H9 (cell line): Measurements from ENCODE around the gene CERS6. TPM values are rescaled to one million over a fixed set of nuclear protein-coding genes. Genes with fewer than 3 reads are reported as not detected.

Experiments
- DNase-seq: peaks from one replicate; pipeline ENCODE4 v3.0.0-alpha.2; 2017
- H2AFZ ChIP-seq: one replicate; pipeline ENCODE4 v1.6.1; 2013; ENCODE audit warnings: mild to moderate bottlenecking, low read length, control low read depth, moderate library complexity
- H2AK5ac ChIP-seq: 2 replicates; pipeline ENCODE4 v1.6.1; 2013; ENCODE audit warnings: low read length, control low read depth, mixed read lengths; ENCODE audit not compliant: insufficient read length
- H2BK120ac ChIP-seq: one replicate; pipeline ENCODE4 v1.6.1; 2013; ENCODE audit warnings: low read depth, mild to moderate bottlenecking, low read length, control low read depth, inconsistent platforms; ENCODE audit not compliant: poor library complexity, severe bottlenecking
- H2BK12ac ChIP-seq: 2 replicates; pipeline ENCODE4 v1.6.1; 2013; ENCODE audit warnings: low read length, control low read depth, mixed read lengths, low read depth; ENCODE audit not compliant: insufficient read length
- H2BK15ac ChIP-seq: 2 replicates; pipeline ENCODE4 v1.6.1; 2013; ENCODE audit warnings: low read depth, low read length, control low read depth
- H2BK20ac ChIP-seq: one replicate; pipeline ENCODE4 v1.6.1; 2013; ENCODE audit warnings: low read depth, mild to moderate bottlenecking, low read length, control low read depth, inconsistent platforms; ENCODE audit not compliant: poor library complexity, severe bottlenecking
- H2BK5ac ChIP-seq: 2 replicates; pipeline ENCODE4 v1.6.1; 2013; ENCODE audit warnings: low read length, control low read depth, mixed read lengths; ENCODE audit not compliant: insufficient read length
- H3K14ac ChIP-seq: 2 replicates; pipeline ENCODE4 v1.6.1; 2013; ENCODE audit warnings: low read length, control low read depth; ENCODE audit not compliant: insufficient read depth
- H3K18ac ChIP-seq: 2 replicates; pipeline ENCODE4 v1.6.1; 2013; ENCODE audit warnings: low read depth, mild to moderate bottlenecking, mixed read lengths, low read length, control low read depth; ENCODE audit not compliant: insufficient read length
- H3K23ac ChIP-seq: 2 replicates; pipeline ENCODE4 v1.6.1; 2013; ENCODE audit warnings: low read length, control low read depth, mixed read lengths, low read depth; ENCODE audit not compliant: insufficient read length
- H3K23me2 ChIP-seq: 2 replicates; pipeline ENCODE4 v1.6.1; 2013; ENCODE audit warnings: low read depth, mild to moderate bottlenecking, mixed read lengths, low read length, control low read depth; ENCODE audit not compliant: insufficient read length, poor library complexity, severe bottlenecking
- H3K27ac ChIP-seq: 2 replicates; pipeline ENCODE4 v1.5.1; 2013; ENCODE audit warnings: low read length, control low read depth, mixed read lengths, low read depth; ENCODE audit not compliant: insufficient read length
- H3K27me3 ChIP-seq: 2 replicates; pipeline ENCODE4 v1.6.1; 2013; ENCODE audit warnings: low read length, control low read depth, inconsistent platforms; ENCODE audit not compliant: insufficient read depth
- H3K4ac ChIP-seq: 2 replicates; pipeline ENCODE4 v1.6.1; 2013; ENCODE audit warnings: low read depth, mild to moderate bottlenecking, control low read depth, inconsistent platforms, low read length, moderate library complexity
- H3K4me1 ChIP-seq: 2 replicates; pipeline ENCODE4 v1.6.1; 2013; ENCODE audit warnings: low read length, control low read depth, inconsistent platforms; ENCODE audit not compliant: insufficient read depth
- H3K4me2 ChIP-seq: 2 replicates; pipeline ENCODE4 v1.6.1; 2013; ENCODE audit warnings: low read length, control low read depth, mixed read lengths; ENCODE audit not compliant: insufficient read length, insufficient read depth
- H3K56ac ChIP-seq: 2 replicates; pipeline ENCODE4 v1.6.1; 2013; ENCODE audit warnings: low read depth, mild to moderate bottlenecking, mixed read lengths, low read length, control low read depth; ENCODE audit not compliant: insufficient read length
- H3K79me1 ChIP-seq: 2 replicates; pipeline ENCODE4 v1.6.1; 2013; ENCODE audit warnings: low read depth, mild to moderate bottlenecking, moderate library complexity, low read length, control low read depth, inconsistent platforms; ENCODE audit not compliant: insufficient read depth, poor library complexity, severe bottlenecking
- H3K79me2 ChIP-seq: 2 replicates; pipeline ENCODE4 v1.6.1; 2013; ENCODE audit warnings: low read length, control low read depth, inconsistent platforms; ENCODE audit not compliant: insufficient read depth
- H3K9ac ChIP-seq: 2 replicates; pipeline ENCODE4 v1.6.1; 2013; ENCODE audit warnings: low read length, control low read depth, mixed read lengths; ENCODE audit not compliant: insufficient read length; ENCODE audit errors: extremely low read depth
- H3K9me3 ChIP-seq: one replicate; pipeline ENCODE4 v1.6.1; 2013; ENCODE audit warnings: low read depth, low read length, inconsistent platforms; ENCODE audit not compliant: control insufficient read depth
- H3T11ph ChIP-seq: one replicate; pipeline ENCODE4 v1.6.1; 2013; ENCODE audit warnings: mild to moderate bottlenecking, low read length, control low read depth, inconsistent platforms
- H4K20me1 ChIP-seq: one replicate; pipeline ENCODE4 v1.6.1; 2013; ENCODE audit not compliant: control insufficient read depth, insufficient read length, insufficient read depth
- H4K5ac ChIP-seq: 2 replicates; pipeline ENCODE4 v1.6.1; 2013; ENCODE audit warnings: low read depth, mild to moderate bottlenecking, mixed read lengths, low read length, control low read depth; ENCODE audit not compliant: insufficient read length
- H4K8ac ChIP-seq: replicated peaks from 2 replicates; pipeline ENCODE4 v1.6.1; 2013; ENCODE audit warnings: low read length, control low read depth, mixed read lengths, low read depth; ENCODE audit not compliant: insufficient read length
- H4K91ac ChIP-seq: 2 replicates; pipeline ENCODE4 v1.6.1; 2013; ENCODE audit warnings: low read depth, mild to moderate bottlenecking, moderate library complexity, mixed read lengths, low read length, control low read depth; ENCODE audit not compliant: insufficient read length
- H3K27ac Mint-ChIP-seq, 3 experiments: 2 replicates in 2 of 3; 3 replicates in 1 of 3; pipeline ENCODE4 v1.8.0; 2020 to 2021; ENCODE audit warnings: mixed read lengths in 3 of 3, mild to moderate bottlenecking in 1 of 3, moderate library complexity in 1 of 3
- H3K27me3 Mint-ChIP-seq: 2 replicates; pipeline ENCODE4 v1.8.0; 2021; ENCODE audit warnings: low read depth, mild to moderate bottlenecking, moderate library complexity, mixed read lengths
- H3K36me3 Mint-ChIP-seq, 3 experiments: 2 replicates in 2 of 3; 3 replicates in 1 of 3; pipeline ENCODE4 v1.8.0; 2020 to 2021; ENCODE audit warnings: low read depth in 3 of 3, mixed read lengths in 3 of 3; ENCODE audit not compliant: insufficient read depth in 1 of 3
- H3K4me1 Mint-ChIP-seq, 2 experiments: 2 replicates each; pipeline ENCODE4 v1.8.0; 2020; ENCODE audit warnings: mixed read lengths in 2 of 2
- H3K4me3 Mint-ChIP-seq, 2 experiments: 2 replicates in 1 of 2; 3 replicates in 1 of 2; pipeline ENCODE4 v1.8.0; 2020 to 2021; ENCODE audit warnings: mild to moderate bottlenecking in 2 of 2, mixed read lengths in 2 of 2, moderate library complexity in 1 of 2
- H3K9me3 Mint-ChIP-seq, 2 experiments: 2 replicates in 1 of 2; 3 replicates in 1 of 2; pipeline ENCODE4 v1.8.0; 2020; ENCODE audit warnings: mild to moderate bottlenecking in 2 of 2, mixed read lengths in 2 of 2, moderate library complexity in 1 of 2
- CTCF ChIP-seq: fragments of 200-600 bp; sonication (generic); conservative IDR thresholded peaks from 3 replicates; pipeline ENCODE4 v1.8.0; 2021; ENCODE audit warnings: antibody characterized with exemption, mild to moderate bottlenecking
- WGBS: extraction: QIAGEN DNeasy Blood & Tissue Kit; methylation state at CpG from one replicate; pipeline ENCODE4 v1.1.7; 2013; ENCODE audit warnings: missing lambda C conversion rate, low lambda C conversion rate, mixed read lengths; ENCODE audit not compliant: insufficient read length; ENCODE audit errors: extremely low coverage; 5-methylcytosine and 5-hydroxymethylcytosine counted together
- total RNA-seq: library from RNA; stranded (reverse); gene quantifications from 2 replicates; pipeline ENCODE4 v1.2.1, GENCODE V29; 2021

Gene CERS6
- total RNA-seq, 1 experiment from 2014 or later, result 17.7 TPM

- WGBS, result no CpG with 5 or more reads among the region's 2 CpGs
- Mint-ChIP-seq H3K4me1 (peaks cover 21 to 31% of the 10 kb centered on the region in 2 experiments), H3K27ac (peak overlapping the region in 1 of 3 experiments; percentile 25; a peak in 1 of 7 replicates), H3K9me3 (no peaks in the 10 kb centered on the region), H3K4me3 (no peak overlapping the region), H3K36me3 (no peaks in the 10 kb centered on the region), H3K27me3 (no peaks in the 10 kb centered on the region)
- Histone ChIP-seq H3K18ac (no peak overlapping the region), H3K23ac (no peak overlapping the region), H3K79me1 (no peaks in the 10 kb centered on the region), H2BK5ac (no peak overlapping the region), H3T11ph (no peak overlapping the region), H3K4ac (no peak overlapping the region), H2AFZ (no peak overlapping the region), H3K14ac (no peak overlapping the region), H2BK15ac (no peak overlapping the region), H3K9me3 (no peaks in the 10 kb centered on the region), H3K27ac (no peak overlapping the region), H2BK120ac (no peak overlapping the region), H4K20me1 (no peaks in the 10 kb centered on the region), H3K9ac (no peak overlapping the region), H3K56ac (no peak overlapping the region), H4K8ac (no peak overlapping the region), H4K5ac (no peak overlapping the region), H2BK20ac (no peak overlapping the region), H4K91ac (no peak overlapping the region), H3K27me3 (no peaks in the 10 kb centered on the region), H3K4me1 (peaks cover 9% of the 10 kb centered on the region), H3K4me2 (no peak overlapping the region), H2AK5ac (no peak overlapping the region), H3K23me2 (no peaks in the 10 kb centered on the region), H2BK12ac (no peak overlapping the region), H3K79me2 (no peaks in the 10 kb centered on the region)
- TF ChIP-seq CTCF, result no peak
- DNase-seq, result no peak
These were observed 274.9 kb downstream of the CERS6 start for GRCh38 chr2:168731002-168731401.
